Esophagus squamous epithelium (tissue), 5 donors: Measurements from ENCODE around the gene COL4A1. TPM values are rescaled to one million over a fixed set of nuclear protein-coding genes. Genes with fewer than 3 reads are reported as not detected.

Source experiments
- DNase-seq: peaks from one replicate; lab custom pipeline; 2025; lab: John Stamatoyannopoulos, UW
- H3K27ac ChIP-seq, 4 donors: fragments of 200-600 bp; sonication (generic); one replicate each; pipeline ENCODE4 v1.5.1; 2016 to 2019; ENCODE audit warnings: mild to moderate bottlenecking in 1 of 4
- H3K27me3 ChIP-seq, 4 donors: fragments of 200-600 bp; sonication (generic); 1 replicate in 3 of 4; 2 replicates in 1 of 4; pipeline versions ENCODE4 v1.5.1 to v1.6.0; 2017 to 2021; ENCODE audit warnings: antibody characterized with exemption in 1 of 4
- H3K36me3 ChIP-seq, 3 donors: fragments of 200-600 bp; sonication (generic); one replicate each; pipeline ENCODE4 v1.5.1; 2016 to 2019
- H3K4me1 ChIP-seq, 3 donors: fragments of 200-600 bp; sonication (generic); one replicate each; pipeline ENCODE4 v1.5.1; 2017 to 2019
- H3K4me3 ChIP-seq, 4 donors: fragments of 200-600 bp; sonication (generic); 1 replicate in 3 of 4; 2 replicates in 1 of 4; pipeline ENCODE4 v1.5.1; 2016 to 2019; ENCODE audit warnings: mild to moderate bottlenecking in 2 of 4, moderate library complexity in 1 of 4
- H3K9me3 ChIP-seq, 3 donors: fragments of 200-600 bp; sonication (generic); one replicate each; pipeline ENCODE4 v1.5.1; 2016 to 2019
- CTCF ChIP-seq, 6 experiments: fragments of 450-650 bp in 4 of 6; fragments of 200-600 bp in 2 of 6; sonication (generic) in 2 of 6; IDR thresholded peaks; one replicate each; pipeline ENCODE4 v1.5.1; 2016 to 2019; ENCODE audit warnings: antibody characterized with exemption in 6 of 6, mild to moderate bottlenecking in 4 of 6, moderate library complexity in 4 of 6
- POLR2A ChIP-seq, 4 donors: fragments of 450-650 bp; IDR thresholded peaks; one replicate each; pipeline ENCODE4 v1.6.1; 2017; ENCODE audit warnings: antibody characterized with exemption in 4 of 4, mild to moderate bottlenecking in 4 of 4, moderate library complexity in 3 of 4
- WGBS, 2 donors: methylation state at CpG; one replicate each; pipeline ENCODE4 v1.1.5; 2018; 5-methylcytosine and 5-hydroxymethylcytosine counted together
- intact Hi-C: fragments of 100-400 bp; cut with DNase I; formaldehyde crosslinking; loops from one replicate; pipeline ENCODE4 v1.15.0; 2022
- total RNA-seq, 4 donors: library from RNA; depleted of rRNA; stranded (reverse); fragments of >200 nt; gene quantifications; one replicate each; pipeline ENCODE4 v1.1.0, GENCODE V29; 2016
- donor health status: DM: yes; HTN: yes; CAD: no.

COL4A1 gene
- total RNA-seq, 4 donors from 2014 or later: 8.9 to 97.1 (median 40.2) TPM

DNA sequence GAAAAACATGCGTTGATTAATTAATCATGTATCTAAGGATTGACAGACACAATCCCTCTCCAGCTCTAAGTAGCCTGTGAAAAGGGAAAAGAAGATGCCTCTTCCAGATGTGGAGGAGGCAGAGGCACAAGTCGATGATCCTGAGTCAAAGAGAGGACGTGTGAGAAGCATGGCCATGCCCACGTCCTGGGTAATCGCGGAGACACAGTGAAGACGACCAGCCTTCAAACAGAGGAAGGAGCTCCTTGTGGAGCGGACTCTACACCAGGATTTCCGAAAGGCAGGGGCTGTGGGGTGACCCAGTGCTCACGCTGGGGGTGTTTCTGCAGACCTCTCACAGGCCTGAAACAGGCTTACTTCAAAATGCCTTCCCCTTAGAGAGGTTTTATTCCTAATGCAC, 70.5 kb downstream of the COL4A1 start:
- H3K27me3 ChIP-seq: no peaks in the 10 kb centered on the region
- no peak for DNase-seq
- H3K27ac ChIP-seq: peak overlapping the region; percentile 32 to 82 (median 64)
- H3K4me3 ChIP-seq: no peak overlapping the region
- no peaks in the 10 kb centered on the region for H3K36me3 ChIP-seq
- no peaks in the 10 kb centered on the region for H3K9me3 ChIP-seq
- intact Hi-C loops: no loop called here
- H3K4me1 ChIP-seq: peaks cover 0 to 67% (median 37%) of the 10 kb centered on the region in 3 donors
- WGBS, 2 donors: 68 to 80% methylated on average over 7 to 9 of the region's 10 CpGs
- TF ChIP-seq CTCF (IDR thresholded peaks at IDR 0.05): no peak
- no peak for TF ChIP-seq POLR2A (IDR thresholded peaks at IDR 0.05)

- intact Hi-C loops: no loop called here
- no peak for TF ChIP-seq CTCF (IDR thresholded peaks at IDR 0.05)
- no peak for TF ChIP-seq POLR2A (IDR thresholded peaks at IDR 0.05)
- Histone ChIP-seq H3K9me3 (no peaks in the 10 kb centered on the region), H3K36me3 (no peaks in the 10 kb centered on the region), H3K4me1 (peaks cover 0 to 58% (median 34%) of the 10 kb centered on the region in 3 donors), H3K4me3 (no peak overlapping the region), H3K27me3 (no peaks in the 10 kb centered on the region), H3K27ac (peak overlapping the region in 3 of 4 donors; percentile 67 to 83 (median 80))
- no peak for DNase-seq
- 70 to 75% methylated on average over 6 to 7 of the region's 7 CpGs for WGBS, 2 donors
Measured at GRCh38 chr13:110234532-110234931, 72.4 kb downstream of the COL4A1 start.

DNA sequence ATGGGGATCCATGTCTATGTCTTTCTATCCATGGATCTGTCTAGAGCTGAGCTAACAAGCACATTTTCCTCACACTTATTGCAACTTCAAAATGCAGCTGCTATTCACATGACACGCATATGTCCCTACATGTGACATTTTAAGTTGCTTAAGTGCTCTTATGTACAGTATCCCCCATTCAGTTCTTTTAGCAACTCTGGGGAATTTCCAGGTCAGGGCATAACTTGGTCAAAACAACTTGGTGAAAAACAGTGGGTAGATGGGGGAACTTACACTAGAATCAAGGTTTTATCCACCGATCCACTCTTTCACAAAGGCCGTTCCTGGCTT, 73.0 kb downstream of the COL4A1 start:
- Histone ChIP-seq H3K27ac (peak overlapping the region in 3 of 4 donors; percentile 67 to 83 (median 80)), H3K27me3 (no peaks in the 10 kb centered on the region), H3K9me3 (no peaks in the 10 kb centered on the region), H3K4me1 (peaks cover 0 to 51% (median 32%) of the 10 kb centered on the region in 3 donors), H3K4me3 (no peak overlapping the region), H3K36me3 (no peaks in the 10 kb centered on the region)
- 56 to 81% methylated on average over 3 of the region's 3 CpGs for WGBS, 2 donors
- intact Hi-C loops: no loop called here
- TF ChIP-seq POLR2A (IDR thresholded peaks at IDR 0.05) (no peak), CTCF (IDR thresholded peaks at IDR 0.05) (no peak)
- no peak for DNase-seq

- Histone ChIP-seq H3K9me3 (no peaks in the 10 kb centered on the region), H3K4me1 (peaks cover 0 to 46% (median 33%) of the 10 kb centered on the region in 3 donors), H3K27me3 (no peaks in the 10 kb centered on the region), H3K27ac (peak overlapping the region; percentile 39 to 83 (median 74)), H3K4me3 (peak overlapping the region in 2 of 4 donors; percentile 14 to 39), H3K36me3 (no peaks in the 10 kb centered on the region)
- no peak for TF ChIP-seq POLR2A (IDR thresholded peaks at IDR 0.05)
- no peak for TF ChIP-seq CTCF (IDR thresholded peaks at IDR 0.05)
- intact Hi-C loops: no loop called here
- WGBS, 2 donors: 48 to 52% methylated on average over 20 of the region's 20 CpGs
- no peak for DNase-seq
Measured at GRCh38 chr13:110233181-110233950, 73.6 kb downstream of the COL4A1 start.

- DNase-seq: no peak
- peaks cover 0 to 40% (median 29%) of the 10 kb centered on the region in 3 donors for H3K4me1 ChIP-seq
- H3K36me3 ChIP-seq: no peaks in the 10 kb centered on the region
- no peaks in the 10 kb centered on the region for H3K27me3 ChIP-seq
- intact Hi-C loops: no loop called here
- TF ChIP-seq POLR2A (IDR thresholded peaks at IDR 0.05) (no peak), CTCF (IDR thresholded peaks at IDR 0.05) (no peak)
- no peaks in the 10 kb centered on the region for H3K9me3 ChIP-seq
- WGBS, 2 donors: 50 to 54% methylated on average over 11 of the region's 11 CpGs
- peak overlapping the region; percentile 39 to 83 (median 74) for H3K27ac ChIP-seq
- H3K4me3 ChIP-seq: peak overlapping the region in 2 of 4 donors; percentile 14 to 39
Measured at GRCh38 chr13:110232756-110233155, 74.2 kb downstream of the COL4A1 start.
